Measurements from ENCODE around the gene CEP57.

DNA sequence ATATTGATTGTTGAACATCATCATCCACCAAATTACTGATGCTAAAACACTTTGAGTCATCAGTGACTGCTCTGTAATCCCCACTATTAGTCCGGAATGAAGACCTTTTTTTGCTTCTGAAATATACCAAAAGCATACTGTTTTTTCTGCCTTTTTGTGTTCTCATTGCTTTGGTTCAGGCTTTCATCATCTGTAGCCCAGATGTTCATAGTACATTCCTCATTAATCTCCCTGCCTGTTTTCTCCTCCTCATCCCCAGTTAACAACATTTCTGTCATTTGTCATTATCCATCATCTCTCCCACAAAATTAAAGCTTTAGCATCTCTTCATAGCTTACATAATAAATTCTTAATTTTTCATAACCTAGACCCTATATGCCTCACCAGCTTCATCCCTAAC, 9.2 kb downstream of the CEP57 start:
- TF ChIP-seq, protein P1, sequence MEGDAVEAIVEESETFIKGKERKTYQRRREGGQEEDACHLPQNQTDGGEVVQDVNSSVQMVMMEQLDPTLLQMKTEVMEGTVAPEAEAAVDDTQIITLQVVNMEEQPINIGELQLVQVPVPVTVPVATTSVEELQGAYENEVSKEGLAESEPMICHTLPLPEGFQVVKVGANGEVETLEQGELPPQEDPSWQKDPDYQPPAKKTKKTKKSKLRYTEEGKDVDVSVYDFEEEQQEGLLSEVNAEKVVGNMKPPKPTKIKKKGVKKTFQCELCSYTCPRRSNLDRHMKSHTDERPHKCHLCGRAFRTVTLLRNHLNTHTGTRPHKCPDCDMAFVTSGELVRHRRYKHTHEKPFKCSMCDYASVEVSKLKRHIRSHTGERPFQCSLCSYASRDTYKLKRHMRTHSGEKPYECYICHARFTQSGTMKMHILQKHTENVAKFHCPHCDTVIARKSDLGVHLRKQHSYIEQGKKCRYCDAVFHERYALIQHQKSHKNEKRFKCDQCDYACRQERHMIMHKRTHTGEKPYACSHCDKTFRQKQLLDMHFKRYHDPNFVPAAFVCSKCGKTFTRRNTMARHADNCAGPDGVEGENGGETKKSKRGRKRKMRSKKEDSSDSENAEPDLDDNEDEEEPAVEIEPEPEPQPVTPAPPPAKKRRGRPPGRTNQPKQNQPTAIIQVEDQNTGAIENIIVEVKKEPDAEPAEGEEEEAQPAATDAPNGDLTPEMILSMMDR (IDR thresholded peaks at IDR 0.05): no peak
- no peak for TF ChIP-seq POLR2A (IDR thresholded peaks at IDR 0.05)

Measured in vagina (tissue), 2 donors.